Astrocyte (in vitro differentiated cells and primary cell): ENCODE data around the gene COL5A1. TPM values are rescaled to one million over a fixed set of nuclear protein-coding genes. Genes with fewer than 3 reads are reported as not detected.

ENCODE experiments used
- DNase-seq: peaks from one replicate; pipeline ENCODE4 v3.0.0-alpha.2; 2010; ENCODE audit warnings: low read depth
- FAIRE-seq: peaks from 2 replicates; lab custom pipeline; 2011; peaks lifted over from hg19 to GRCh38; lab: Jason Lieb, UNC
- H2AFZ ChIP-seq: 2 replicates; pipeline ENCODE4 v1.6.0; 2012; ENCODE audit warnings: low read depth, low read length, inconsistent platforms
- H3K27ac ChIP-seq: 2 replicates; pipeline ENCODE4 v1.5.1; 2011; ENCODE audit warnings: low read depth, low read length, inconsistent platforms
- H3K27me3 ChIP-seq: 2 replicates; pipeline ENCODE4 v1.6.0; 2011; ENCODE audit warnings: low read length, inconsistent platforms; ENCODE audit not compliant: insufficient read depth
- H3K36me3 ChIP-seq: 2 replicates; pipeline ENCODE4 v1.5.1; 2011; ENCODE audit warnings: low read length, inconsistent platforms; ENCODE audit not compliant: insufficient read depth
- H3K4me1 ChIP-seq: 2 replicates; pipeline ENCODE4 v1.5.1; 2011; ENCODE audit warnings: low read length, inconsistent platforms; ENCODE audit not compliant: insufficient read depth
- H3K4me2 ChIP-seq: 2 replicates; pipeline ENCODE4 v1.6.0; 2012; ENCODE audit warnings: low read length, inconsistent platforms
- H3K4me3 ChIP-seq: 2 replicates; pipeline ENCODE4 v1.5.1; 2011; ENCODE audit warnings: low read depth, mild to moderate bottlenecking, low read length, inconsistent platforms; ENCODE audit not compliant: insufficient read depth
- H3K79me2 ChIP-seq: 2 replicates; pipeline ENCODE4 v1.6.0; 2012; ENCODE audit warnings: mild to moderate bottlenecking, low read length, inconsistent platforms; ENCODE audit not compliant: insufficient read depth
- H3K9ac ChIP-seq: 2 replicates; pipeline ENCODE4 v1.6.0; 2012; ENCODE audit warnings: mild to moderate bottlenecking, low read length, inconsistent platforms
- H3K9me3 ChIP-seq: 2 replicates; pipeline ENCODE4 v1.5.1; 2012; ENCODE audit warnings: low read depth, mild to moderate bottlenecking, low read length, inconsistent platforms; ENCODE audit not compliant: insufficient read depth
- H4K20me1 ChIP-seq: 2 replicates; pipeline ENCODE4 v1.6.0; 2012; ENCODE audit warnings: low read length, inconsistent platforms; ENCODE audit not compliant: insufficient read depth
- H3K27ac Mint-ChIP-seq: one replicate; pipeline ENCODE4 v1.8.0; 2021; ENCODE audit warnings: mild to moderate bottlenecking, mixed read lengths; ENCODE audit not compliant: unreplicated experiment
- H3K27me3 Mint-ChIP-seq: one replicate; pipeline ENCODE4 v1.8.0; 2021; ENCODE audit warnings: low read depth, mixed read lengths; ENCODE audit not compliant: unreplicated experiment
- H3K36me3 Mint-ChIP-seq: one replicate; pipeline ENCODE4 v1.8.0; 2021; ENCODE audit warnings: low read depth, mixed read lengths; ENCODE audit not compliant: unreplicated experiment
- H3K4me1 Mint-ChIP-seq: one replicate; pipeline ENCODE4 v1.8.0; 2021; ENCODE audit warnings: low read depth, mixed read lengths; ENCODE audit not compliant: unreplicated experiment
- H3K4me3 Mint-ChIP-seq: one replicate; pipeline ENCODE4 v1.8.0; 2021; ENCODE audit warnings: mild to moderate bottlenecking, moderate library complexity, mixed read lengths; ENCODE audit not compliant: unreplicated experiment
- H3K9me3 Mint-ChIP-seq: one replicate; pipeline ENCODE4 v1.8.0; 2021; ENCODE audit warnings: mild to moderate bottlenecking, mixed read lengths; ENCODE audit not compliant: unreplicated experiment
- EZH2 ChIP-seq: IDR thresholded peaks from 2 replicates; pipeline ENCODE4 v1.6.1; 2012; ENCODE audit warnings: mild to moderate bottlenecking, low read length, inconsistent platforms; ENCODE audit not compliant: insufficient read depth
- total RNA-seq: library from RNA; stranded (reverse); gene quantifications from 2 replicates; pipeline ENCODE4 v1.2.1, GENCODE V29; 2021
- TF ChIP-seq, protein P1 (sequence below): IDR thresholded peaks from 2 replicates; pipeline ENCODE4 v1.5.1; 2011; ENCODE audit warnings: low read depth, mild to moderate bottlenecking, inconsistent platforms, low read length, moderate library complexity; ENCODE audit not compliant: insufficient read depth

The COL5A1 gene
- total RNA-seq, 1 donor from 2014 or later: 1,055 TPM

DNA sequence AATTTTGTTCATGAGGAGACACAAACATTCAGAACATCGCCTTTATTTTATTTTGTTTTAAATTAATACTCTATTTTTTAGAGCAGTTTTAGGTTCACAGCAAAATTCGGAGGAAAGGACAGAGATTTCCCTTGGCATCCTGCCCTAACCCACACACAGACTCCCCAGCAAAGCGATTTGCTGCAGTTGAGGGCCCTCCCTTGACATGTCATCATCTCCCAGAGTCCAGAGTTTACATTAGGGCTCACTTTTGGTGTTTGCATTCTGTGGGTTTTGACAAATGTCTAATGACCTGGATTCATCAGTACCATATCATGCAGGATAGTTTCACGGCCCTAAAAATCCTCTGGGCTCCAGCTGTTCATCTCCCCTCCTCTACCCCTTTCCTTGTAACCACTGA lies 33.6 kb upstream of the COL5A1 start:
- H2AFZ ChIP-seq: no peak overlapping the region
- Mint-ChIP-seq H3K27me3 (no peaks in the 10 kb centered on the region), H3K36me3 (peaks cover 11% of the 10 kb centered on the region), H3K4me3 (peak overlapping the region; percentile 1), H3K4me1 (peaks cover 33% of the 10 kb centered on the region), H3K9me3 (peaks cover 5% of the 10 kb centered on the region), H3K27ac (no peak overlapping the region)
- no peaks in the 10 kb centered on the region for H3K79me2 ChIP-seq
- no peaks in the 10 kb centered on the region for H3K9me3 ChIP-seq
- no peaks in the 10 kb centered on the region for H3K36me3 ChIP-seq
- TF ChIP-seq, protein P1, sequence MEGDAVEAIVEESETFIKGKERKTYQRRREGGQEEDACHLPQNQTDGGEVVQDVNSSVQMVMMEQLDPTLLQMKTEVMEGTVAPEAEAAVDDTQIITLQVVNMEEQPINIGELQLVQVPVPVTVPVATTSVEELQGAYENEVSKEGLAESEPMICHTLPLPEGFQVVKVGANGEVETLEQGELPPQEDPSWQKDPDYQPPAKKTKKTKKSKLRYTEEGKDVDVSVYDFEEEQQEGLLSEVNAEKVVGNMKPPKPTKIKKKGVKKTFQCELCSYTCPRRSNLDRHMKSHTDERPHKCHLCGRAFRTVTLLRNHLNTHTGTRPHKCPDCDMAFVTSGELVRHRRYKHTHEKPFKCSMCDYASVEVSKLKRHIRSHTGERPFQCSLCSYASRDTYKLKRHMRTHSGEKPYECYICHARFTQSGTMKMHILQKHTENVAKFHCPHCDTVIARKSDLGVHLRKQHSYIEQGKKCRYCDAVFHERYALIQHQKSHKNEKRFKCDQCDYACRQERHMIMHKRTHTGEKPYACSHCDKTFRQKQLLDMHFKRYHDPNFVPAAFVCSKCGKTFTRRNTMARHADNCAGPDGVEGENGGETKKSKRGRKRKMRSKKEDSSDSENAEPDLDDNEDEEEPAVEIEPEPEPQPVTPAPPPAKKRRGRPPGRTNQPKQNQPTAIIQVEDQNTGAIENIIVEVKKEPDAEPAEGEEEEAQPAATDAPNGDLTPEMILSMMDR: no peak
- no peak overlapping the region for H3K9ac ChIP-seq
- H3K27me3 ChIP-seq: no peaks in the 10 kb centered on the region
- DNase-seq: peak; percentile 49
- H3K4me1 ChIP-seq: peaks cover 10% of the 10 kb centered on the region
- H4K20me1 ChIP-seq: no peaks in the 10 kb centered on the region
- H3K27ac ChIP-seq: no peak overlapping the region
- H3K4me2 ChIP-seq: peak overlapping the region; percentile 23
- no peak for FAIRE-seq
- H3K4me3 ChIP-seq: no peak overlapping the region

DNA sequence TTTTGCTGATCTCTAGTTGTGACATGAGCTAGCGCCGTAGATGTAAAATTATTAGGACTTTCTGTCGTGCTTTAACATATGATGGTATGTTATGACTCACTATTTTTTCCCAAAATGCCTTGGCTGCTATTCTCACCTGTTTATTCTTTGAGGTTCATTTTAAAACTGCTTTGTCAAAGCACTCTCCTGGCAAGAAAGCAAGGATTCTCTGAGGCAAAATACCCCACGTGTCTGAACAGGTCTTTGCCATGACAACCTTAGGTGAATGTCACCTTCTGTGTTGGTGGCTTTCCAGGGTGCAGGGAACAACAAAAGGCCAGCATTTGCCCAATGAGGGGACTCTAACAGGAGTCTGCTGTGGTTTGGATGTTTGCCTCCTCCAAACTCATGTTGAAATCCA lies 30.6 kb upstream of the COL5A1 start:
- Mint-ChIP-seq H3K9me3 (peaks cover 8% of the 10 kb centered on the region), H3K4me1 (peaks cover 9% of the 10 kb centered on the region), H3K27me3 (no peaks in the 10 kb centered on the region), H3K4me3 (no peak overlapping the region), H3K27ac (no peak overlapping the region), H3K36me3 (peaks cover 7% of the 10 kb centered on the region)
- no peaks in the 10 kb centered on the region for H3K27me3 ChIP-seq
- H2AFZ ChIP-seq: no peak overlapping the region
- no peak overlapping the region for H3K4me3 ChIP-seq
- H3K79me2 ChIP-seq: no peaks in the 10 kb centered on the region
- no peak overlapping the region for H3K4me2 ChIP-seq
- no peak for TF ChIP-seq EZH2
- TF ChIP-seq, protein P1: no peak
- H4K20me1 ChIP-seq: no peaks in the 10 kb centered on the region
- no peak for FAIRE-seq
- no peaks in the 10 kb centered on the region for H3K36me3 ChIP-seq
- H3K9me3 ChIP-seq: no peaks in the 10 kb centered on the region
- H3K9ac ChIP-seq: no peak overlapping the region
- no peaks in the 10 kb centered on the region for H3K4me1 ChIP-seq
- DNase-seq: no peak
- no peak overlapping the region for H3K27ac ChIP-seq

DNA sequence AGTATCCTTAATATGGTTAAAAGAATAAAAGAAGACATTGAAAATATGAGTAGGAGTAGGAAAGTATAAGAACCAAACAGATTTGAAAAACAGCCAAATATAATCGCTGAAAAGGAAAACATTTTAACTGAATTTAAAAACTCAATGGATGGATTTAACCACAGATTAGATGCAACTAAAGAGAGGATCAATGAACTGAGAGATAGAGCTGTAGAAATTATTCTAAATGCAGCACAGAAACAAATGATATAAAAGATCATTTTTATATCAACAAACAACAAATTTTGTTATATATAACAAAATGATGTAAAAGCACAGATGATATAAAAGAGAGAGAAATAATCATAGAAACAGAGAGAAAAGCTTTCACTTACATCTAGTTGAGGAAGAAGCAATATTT lies 29.3 kb upstream of the COL5A1 start:
- Histone ChIP-seq H3K9ac (no peak overlapping the region), H3K4me3 (no peak overlapping the region), H3K4me2 (no peak overlapping the region), H3K9me3 (no peaks in the 10 kb centered on the region), H3K27me3 (no peaks in the 10 kb centered on the region), H3K79me2 (no peaks in the 10 kb centered on the region), H2AFZ (no peak overlapping the region), H3K4me1 (no peaks in the 10 kb centered on the region), H4K20me1 (no peaks in the 10 kb centered on the region), H3K36me3 (no peaks in the 10 kb centered on the region), H3K27ac (no peak overlapping the region)
- TF ChIP-seq, protein P1: no peak
- TF ChIP-seq EZH2: no peak
- H3K4me3 Mint-ChIP-seq: no peak overlapping the region
- H3K9me3 Mint-ChIP-seq: peaks cover 8% of the 10 kb centered on the region
- no peaks in the 10 kb centered on the region for H3K27me3 Mint-ChIP-seq
- no peak overlapping the region for H3K27ac Mint-ChIP-seq
- FAIRE-seq (no peak), DNase-seq (no peak)
- peaks cover 5% of the 10 kb centered on the region for H3K4me1 Mint-ChIP-seq
- H3K36me3 Mint-ChIP-seq: peaks cover 7% of the 10 kb centered on the region
